NCI-H510A treated with DMSO at 0.1 percent for 48 hours (cell line): Measurements from ENCODE around the gene FHIP2A.

Source experiments
- DNase-seq: peaks from one replicate; lab custom pipeline; 2025; lab: John Stamatoyannopoulos, UW

FHIP2A gene

GRCh38 chr10:114857922-114858629, 36.5 kb downstream of the FHIP2A start:
- DNase-seq: no peak

GRCh38 chr10:114859222-114859621, 37.6 kb downstream of the FHIP2A start:
- DNase-seq: no peak

- no peak for DNase-seq
Measured at GRCh38 chr10:114862456-114862855, 40.9 kb downstream of the FHIP2A start.

- no peak for DNase-seq
Measured at GRCh38 chr10:114867365-114867764, 45.8 kb downstream of the FHIP2A start.

- no peak for DNase-seq
Measured at GRCh38 chr10:114868870-114869519, 47.4 kb downstream of the FHIP2A start.

GRCh38 chr10:114869520-114869892, 47.9 kb downstream of the FHIP2A start:
- DNase-seq: no peak

- DNase-seq: no peak
Measured at GRCh38 chr10:114870486-114870885, 48.9 kb downstream of the FHIP2A start.

- DNase-seq: no peak
Measured at GRCh38 chr10:114871379-114871778, 49.8 kb downstream of the FHIP2A start.
